ENCODE data around the gene DCUN1D3.

The DCUN1D3 gene

DNA sequence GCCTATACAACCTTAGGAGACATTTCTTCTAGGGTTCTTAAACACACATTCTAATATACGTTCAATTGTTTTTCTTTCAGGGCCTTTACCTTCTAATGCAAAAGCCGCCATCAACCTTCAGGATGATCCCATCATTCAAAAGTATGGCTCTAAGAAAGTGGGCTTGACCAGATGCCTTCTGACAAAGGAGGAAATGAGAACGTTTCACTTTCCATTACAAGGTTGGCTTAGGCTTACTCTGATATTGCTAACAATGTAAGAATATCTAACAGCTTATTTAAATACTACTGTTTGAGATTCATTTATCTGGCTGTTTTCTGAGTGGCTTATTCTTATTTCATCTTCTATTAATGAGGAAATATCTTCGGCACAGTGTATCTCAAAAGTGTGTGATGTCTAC lies 78.5 kb downstream of the DCUN1D3 start:
- DNase-seq, result no peak

DNA sequence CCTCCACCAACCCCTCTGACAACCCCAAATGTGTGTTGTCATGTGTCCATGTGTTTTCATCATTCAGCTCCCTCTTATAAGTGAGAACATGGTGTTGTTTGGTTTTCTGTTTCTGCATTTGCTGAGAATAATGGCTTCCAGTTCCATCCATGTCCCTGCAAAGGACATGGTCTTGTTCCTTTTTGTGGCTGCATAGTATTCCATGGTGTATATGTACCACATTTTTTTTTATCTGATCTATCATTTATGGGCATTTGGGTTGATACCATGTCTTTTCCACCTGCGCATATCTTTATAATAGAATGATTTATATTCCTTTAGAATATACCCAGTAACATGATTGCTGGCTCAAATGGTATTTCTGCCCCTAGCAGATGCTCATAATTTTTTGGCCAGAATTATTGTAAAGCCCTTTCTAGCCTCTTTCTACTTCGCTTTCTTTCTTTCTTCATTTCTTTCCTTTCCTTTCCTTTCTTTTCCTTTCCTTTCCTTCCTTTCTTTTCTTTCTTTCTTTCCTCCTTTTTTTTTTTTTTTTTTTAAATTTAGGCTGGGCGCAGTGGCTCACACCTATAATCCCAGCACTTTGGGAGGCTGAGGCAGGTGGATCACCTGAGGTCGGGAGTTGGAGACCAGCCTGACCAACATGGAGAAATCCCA lies 81.1 kb downstream of the DCUN1D3 start:
- no peak for DNase-seq

DNA sequence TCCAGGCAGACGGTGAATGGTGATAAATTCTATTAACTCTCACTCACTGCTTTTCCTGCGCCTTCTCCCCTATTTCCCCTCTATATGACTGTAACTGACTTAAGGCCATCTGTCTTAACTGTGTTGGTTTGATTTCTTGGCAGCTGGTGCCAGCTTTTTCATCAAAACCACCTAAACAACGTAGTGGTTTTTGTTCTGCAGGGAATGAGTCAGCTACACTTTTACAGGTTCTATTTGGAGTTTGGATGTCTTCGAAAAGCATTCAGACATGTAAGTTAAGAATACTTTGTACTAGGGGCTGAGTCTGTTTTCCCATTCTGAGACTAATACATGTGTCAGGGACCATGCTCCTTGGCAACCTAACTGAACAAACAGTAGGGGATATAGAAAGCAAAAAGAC lies 85.4 kb downstream of the DCUN1D3 start:
- no peak for DNase-seq

DNA sequence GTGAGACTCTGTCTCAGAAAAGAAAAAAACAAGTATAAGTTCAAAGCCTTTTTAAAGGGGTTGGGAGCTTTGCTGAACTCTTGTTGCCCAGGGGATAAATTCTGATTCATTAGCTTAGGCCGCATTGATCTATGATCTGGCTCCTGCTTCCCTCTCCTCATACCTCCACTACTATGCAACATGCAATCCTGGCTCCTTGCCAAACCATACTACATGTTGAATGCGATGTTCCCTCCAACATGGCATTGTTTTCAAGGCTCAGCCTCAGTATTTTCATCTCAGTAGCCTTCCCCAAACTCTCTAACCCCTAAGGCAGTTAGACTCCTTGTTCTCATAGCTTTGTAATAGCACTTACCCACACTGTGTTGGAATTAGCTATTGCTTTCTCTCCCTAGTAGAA lies 87.6 kb downstream of the DCUN1D3 start:
- DNase-seq, result no peak

DNA sequence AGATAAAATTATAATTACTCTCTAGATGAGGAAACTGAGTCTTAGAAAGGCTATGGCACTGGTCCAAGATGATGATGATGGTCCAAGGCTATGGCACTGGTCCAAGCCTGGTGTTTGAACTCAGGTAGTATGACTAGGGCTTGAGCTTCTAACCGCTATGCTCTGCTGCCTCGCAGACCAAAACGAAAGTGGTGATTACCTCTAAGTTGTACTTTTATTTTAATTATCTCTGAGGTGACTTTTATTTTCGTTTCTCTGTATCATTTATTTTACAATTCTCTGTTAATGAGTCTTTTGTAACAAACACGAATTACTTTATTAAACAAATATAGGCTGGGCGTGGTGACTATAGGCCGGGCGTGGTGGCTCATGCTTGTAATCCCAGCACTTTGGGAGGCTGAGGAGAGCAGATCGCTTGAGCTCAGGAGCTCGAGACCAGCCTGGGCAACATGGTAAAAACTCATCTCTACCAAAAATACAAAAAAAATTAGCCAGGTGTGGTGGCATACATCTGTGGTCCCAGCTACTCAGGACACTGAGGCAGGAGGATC lies 88.2 kb downstream of the DCUN1D3 start:
- DNase-seq, result no peak

DNA sequence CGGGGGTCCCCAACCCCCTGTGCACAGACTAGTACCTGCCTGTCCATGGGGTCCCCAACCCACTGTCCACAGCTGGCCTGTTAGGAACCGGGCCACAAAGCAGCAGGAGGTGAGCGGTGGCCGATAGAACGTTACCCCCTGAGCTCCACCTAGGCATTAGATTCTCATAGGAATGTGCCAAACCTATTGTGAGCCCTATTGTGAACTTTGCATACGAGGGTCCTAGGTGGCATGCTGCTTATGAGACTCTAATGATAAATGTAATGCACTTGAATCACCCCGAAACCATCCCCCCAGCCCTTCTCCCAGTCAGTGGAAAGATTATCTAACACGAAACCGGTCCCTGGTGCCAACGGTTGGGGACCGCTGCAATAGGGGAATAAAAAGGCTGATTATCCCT lies 92.3 kb downstream of the DCUN1D3 start:
- no peak for DNase-seq

DNA sequence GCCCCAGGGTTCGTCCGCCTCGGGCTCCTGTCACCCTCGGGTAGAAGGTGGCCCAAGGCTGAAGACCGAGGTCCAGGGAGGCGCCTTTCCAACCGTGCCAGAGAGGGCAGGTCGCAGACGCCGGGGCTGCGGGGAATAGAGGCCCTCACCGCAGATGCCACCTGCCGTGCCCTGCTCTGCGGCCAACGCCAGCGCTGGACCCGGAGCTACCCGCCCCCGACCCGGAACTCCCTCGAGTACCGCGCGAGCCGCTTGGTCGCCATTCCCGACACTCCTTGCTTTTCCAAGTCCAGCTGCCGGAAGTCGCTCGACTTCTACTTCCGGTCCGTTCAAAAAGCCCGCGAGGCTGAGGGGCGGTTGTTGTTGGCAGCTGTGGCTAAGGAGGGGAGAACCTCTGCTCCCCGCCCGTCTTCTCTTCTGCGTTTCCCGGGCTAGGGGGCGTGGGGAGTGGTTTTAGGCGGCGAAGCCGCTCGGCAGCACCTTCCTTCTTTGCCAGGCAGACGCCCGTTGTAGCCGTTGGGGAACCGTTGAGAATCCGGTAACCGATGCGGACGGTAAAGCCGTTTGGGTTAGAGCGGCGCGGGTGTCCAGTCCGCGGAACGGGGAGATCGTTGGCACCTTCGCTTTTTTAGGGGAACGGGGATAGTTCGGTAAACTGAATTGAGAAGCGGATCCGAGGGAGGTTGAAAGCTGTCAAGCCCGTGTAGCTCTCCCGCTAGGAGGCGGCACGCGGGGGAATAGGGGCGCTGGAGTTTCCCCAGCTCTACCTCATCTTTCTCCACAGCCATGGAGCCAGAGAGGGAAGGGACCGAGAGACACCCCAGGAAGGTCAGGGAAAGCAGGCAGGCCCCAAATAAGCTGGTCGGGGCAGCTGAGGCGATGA lies 93.7 kb downstream of the DCUN1D3 start, which contains the start of the genes ERI2 and REXO5:
Gene ERI2 (minus strand): TSS at position 305 of the 883 bp plus-strand sequence. CDS start 42 bp downstream, at position 263.
Gene REXO5 (plus strand): TSS at position 360 of the 883 bp plus-strand sequence. CDS start 427 bp downstream, at position 787.
- peak; percentile 92 for DNase-seq

DNA sequence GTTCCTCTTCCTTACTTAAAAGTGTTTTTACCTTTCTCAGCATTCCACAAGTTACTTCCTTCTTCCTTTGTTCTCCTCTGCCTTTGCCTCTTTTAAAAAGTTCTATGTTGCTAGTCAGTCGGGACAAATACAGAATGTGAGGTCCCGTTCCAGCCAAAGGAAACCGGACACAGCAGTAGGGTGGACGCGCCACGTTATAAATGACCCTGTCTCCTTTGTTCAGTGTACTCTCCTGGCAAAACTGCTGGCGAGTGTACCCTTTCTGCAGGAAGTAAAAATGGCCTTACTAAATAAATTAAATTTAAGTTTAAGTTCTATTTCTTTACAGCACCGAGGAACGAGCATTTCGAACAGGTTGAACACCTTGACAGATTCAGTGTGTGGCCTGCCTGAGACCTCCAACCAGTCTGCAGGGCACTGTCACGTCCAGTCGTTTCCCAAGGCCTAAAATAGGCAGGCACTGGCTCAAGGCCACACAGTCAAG lies 94.4 kb downstream of the DCUN1D3 start:
- peak; percentile 58 for DNase-seq
